ENCODE results near the gene SLC8A2.
A peak's percentile ranks its signal among the peaks of the same experiment; 100 is the strongest.

SLC8A2 gene

GRCh38 chr19:47423203-47423882, 48.4 kb downstream of the SLC8A2 start:
- peaks cover 25% of the 10 kb centered on the region for H3K4me1 Mint-ChIP-seq (ENCODE audit: low read depth)
- no peak overlapping the region for H3K4me3 Mint-ChIP-seq
- no peaks in the 10 kb centered on the region for H3K36me3 Mint-ChIP-seq
- no peaks in the 10 kb centered on the region for H3K9me3 Mint-ChIP-seq (ENCODE audit: low read depth)
- H3K27ac Mint-ChIP-seq = no peak overlapping the region
- H3K27me3 Mint-ChIP-seq = peaks cover 33% of the 10 kb centered on the region

GRCh38 chr19:47422417-47423163, 49.1 kb downstream of the SLC8A2 start:
- Mint-ChIP-seq H3K9me3 (ENCODE audit: low read depth) (no peaks in the 10 kb centered on the region), H3K27ac (no peak overlapping the region), H3K36me3 (no peaks in the 10 kb centered on the region), H3K4me3 (peak overlapping the region; percentile 42), H3K27me3 (peaks cover 41% of the 10 kb centered on the region), H3K4me1 (ENCODE audit: low read depth) (peaks cover 32% of the 10 kb centered on the region)

GRCh38 chr19:47421844-47422395, 49.8 kb downstream of the SLC8A2 start:
- Mint-ChIP-seq H3K36me3 (no peaks in the 10 kb centered on the region), H3K9me3 (ENCODE audit: low read depth) (no peaks in the 10 kb centered on the region), H3K4me1 (ENCODE audit: low read depth) (peaks cover 35% of the 10 kb centered on the region), H3K27ac (no peak overlapping the region), H3K27me3 (peaks cover 43% of the 10 kb centered on the region), H3K4me3 (peak overlapping the region; percentile 42)

GRCh38 chr19:47421244-47421786, 50.4 kb downstream of the SLC8A2 start:
- H3K4me1 Mint-ChIP-seq (ENCODE audit: low read depth) = peaks cover 36% of the 10 kb centered on the region
- H3K27me3 Mint-ChIP-seq = peaks cover 45% of the 10 kb centered on the region
- no peaks in the 10 kb centered on the region for H3K9me3 Mint-ChIP-seq (ENCODE audit: low read depth)
- no peaks in the 10 kb centered on the region for H3K36me3 Mint-ChIP-seq
- H3K27ac Mint-ChIP-seq = no peak overlapping the region
- peak overlapping the region; percentile 5 for H3K4me3 Mint-ChIP-seq

- Mint-ChIP-seq H3K4me3 (no peak overlapping the region), H3K27me3 (peaks cover 41% of the 10 kb centered on the region), H3K9me3 (ENCODE audit: low read depth) (no peaks in the 10 kb centered on the region), H3K4me1 (ENCODE audit: low read depth) (peaks cover 36% of the 10 kb centered on the region), H3K36me3 (no peaks in the 10 kb centered on the region), H3K27ac (no peak overlapping the region)
Measured at GRCh38 chr19:47419789-47420188, 51.9 kb downstream of the SLC8A2 start.

- no peaks in the 10 kb centered on the region for H3K9me3 Mint-ChIP-seq (ENCODE audit: low read depth)
- no peaks in the 10 kb centered on the region for H3K36me3 Mint-ChIP-seq
- H3K27ac Mint-ChIP-seq = no peak within 1 kb of the TSS
- H3K4me3 Mint-ChIP-seq = peak within 1 kb of the TSS; percentile 65
- H3K27me3 Mint-ChIP-seq = peaks cover 40% of the 10 kb centered on the region
- H3K4me1 Mint-ChIP-seq (ENCODE audit: low read depth) = peaks cover 36% of the 10 kb centered on the region
Measured at GRCh38 chr19:47419030-47419783, 52.5 kb downstream of the SLC8A2 start, which contains the start of gene MEIS3. TSS of gene MEIS3 (minus strand) at chr19:47419527. CDS start at chr19:47419081, 446 bp downstream.

GRCh38 chr19:47418692-47419029, 53.0 kb downstream of the SLC8A2 start:
- Mint-ChIP-seq H3K27me3 (peaks cover 42% of the 10 kb centered on the region), H3K4me1 (ENCODE audit: low read depth) (peaks cover 36% of the 10 kb centered on the region), H3K4me3 (peak overlapping the region; percentile 49), H3K36me3 (no peaks in the 10 kb centered on the region), H3K9me3 (ENCODE audit: low read depth) (no peaks in the 10 kb centered on the region), H3K27ac (no peak overlapping the region)

GRCh38 chr19:47417746-47418691, 53.7 kb downstream of the SLC8A2 start:
- Mint-ChIP-seq H3K4me3 (peak overlapping the region; percentile 65), H3K27ac (peak overlapping the region; percentile 13), H3K9me3 (ENCODE audit: low read depth) (no peaks in the 10 kb centered on the region), H3K4me1 (ENCODE audit: low read depth) (peaks cover 36% of the 10 kb centered on the region), H3K27me3 (peaks cover 39% of the 10 kb centered on the region), H3K36me3 (no peaks in the 10 kb centered on the region)

GRCh38 chr19:47417107-47417745, 54.5 kb downstream of the SLC8A2 start:
- Mint-ChIP-seq H3K36me3 (no peaks in the 10 kb centered on the region), H3K27me3 (peaks cover 31% of the 10 kb centered on the region), H3K9me3 (ENCODE audit: low read depth) (no peaks in the 10 kb centered on the region), H3K27ac (no peak overlapping the region), H3K4me3 (peak overlapping the region; percentile 65), H3K4me1 (ENCODE audit: low read depth) (peaks cover 29% of the 10 kb centered on the region)

- Mint-ChIP-seq H3K4me1 (ENCODE audit: low read depth) (peaks cover 27% of the 10 kb centered on the region), H3K27me3 (peaks cover 30% of the 10 kb centered on the region), H3K36me3 (no peaks in the 10 kb centered on the region), H3K9me3 (ENCODE audit: low read depth) (no peaks in the 10 kb centered on the region), H3K27ac (no peak overlapping the region), H3K4me3 (no peak overlapping the region)
Measured at GRCh38 chr19:47416643-47416985, 55.1 kb downstream of the SLC8A2 start.

GRCh38 chr19:47415953-47416642, 55.6 kb downstream of the SLC8A2 start:
- Mint-ChIP-seq H3K4me3 (no peak overlapping the region), H3K9me3 (ENCODE audit: low read depth) (no peaks in the 10 kb centered on the region), H3K4me1 (ENCODE audit: low read depth) (peaks cover 24% of the 10 kb centered on the region), H3K36me3 (no peaks in the 10 kb centered on the region), H3K27me3 (peaks cover 27% of the 10 kb centered on the region), H3K27ac (no peak overlapping the region)

- no peaks in the 10 kb centered on the region for H3K36me3 Mint-ChIP-seq
- peaks cover 12% of the 10 kb centered on the region for H3K4me1 Mint-ChIP-seq (ENCODE audit: low read depth)
Measured at GRCh38 chr19:47414469-47414868, 57.2 kb downstream of the SLC8A2 start.

GRCh38 chr19:47413941-47414340, 57.8 kb downstream of the SLC8A2 start:
- H3K4me3 Mint-ChIP-seq = no peak overlapping the region

More at GRCh38 chr19:47414469-47414868, 57.2 kb downstream of the SLC8A2 start:
- H3K4me3 Mint-ChIP-seq = no peak overlapping the region
- H3K27me3 Mint-ChIP-seq = peaks cover 24% of the 10 kb centered on the region
- H3K9me3 Mint-ChIP-seq (ENCODE audit: low read depth) = no peaks in the 10 kb centered on the region
- H3K27ac Mint-ChIP-seq = no peak overlapping the region

More at GRCh38 chr19:47413941-47414340, 57.8 kb downstream of the SLC8A2 start:
- Mint-ChIP-seq H3K9me3 (ENCODE audit: low read depth) (no peaks in the 10 kb centered on the region), H3K27ac (no peak overlapping the region), H3K36me3 (no peaks in the 10 kb centered on the region), H3K4me1 (ENCODE audit: low read depth) (peaks cover 12% of the 10 kb centered on the region), H3K27me3 (peaks cover 29% of the 10 kb centered on the region)
